ENCODE results near the gene PPP1R12C. TPM values are rescaled to one million over a fixed set of nuclear protein-coding genes. Genes with fewer than 3 reads are reported as not detected.

Gene PPP1R12C
- total and polyA plus RNA-seq, 2 experiments from 2014 or later = 16.4 to 66.9 TPM

DNA sequence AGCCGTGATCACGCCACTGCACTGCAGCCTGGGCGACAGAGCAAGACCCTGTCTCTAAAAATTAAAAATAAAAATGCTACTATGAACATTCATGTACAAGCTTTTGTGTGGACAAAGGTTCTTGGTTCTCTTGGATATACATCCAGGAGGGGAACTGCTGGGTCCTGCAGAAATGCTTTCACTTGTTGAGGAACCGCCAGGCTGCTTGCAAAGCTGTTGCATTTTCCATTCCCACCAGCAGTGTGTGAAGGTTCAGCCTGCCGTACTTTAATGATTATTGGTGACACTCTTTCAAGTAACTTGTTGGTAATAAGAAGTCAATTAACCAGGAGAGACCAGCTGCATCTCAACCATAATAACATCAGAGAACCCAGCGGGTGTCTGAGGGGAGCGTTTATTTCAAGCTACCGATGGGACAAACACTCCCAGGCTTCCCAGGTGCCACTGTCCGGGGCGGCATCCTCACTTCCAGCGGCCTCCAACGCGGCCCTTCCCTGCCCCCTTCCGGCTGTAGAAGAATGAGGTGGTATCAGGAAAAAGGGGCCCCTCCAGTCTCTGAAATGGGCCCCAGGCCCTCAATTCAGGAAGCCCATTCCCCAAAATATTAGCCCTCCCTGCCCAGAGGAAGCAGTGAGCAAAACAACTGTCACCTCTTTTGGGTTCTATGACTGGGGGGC lies 15.2 kb upstream of the PPP1R12C start:
- no peak overlapping the region for H2AFZ ChIP-seq
- in situ Hi-C loops (cut with MboI) = loop anchor here (25.0 kb wide), 1 partner anchor 505 kb away; the partner anchor contains the start of genes CCDC106, ZNF580 and ZNF581
- H3K27ac ChIP-seq = no peak overlapping the region
- H3K79me2 ChIP-seq (ENCODE audit: insufficient read depth) = no peaks in the 10 kb centered on the region
- no peaks in the 10 kb centered on the region for H3K36me3 ChIP-seq (ENCODE audit: low read depth)
- no peak overlapping the region for H3K9ac ChIP-seq
- TF ChIP-seq EZH2phosphoT487 (IDR thresholded peaks at IDR 0.05; ENCODE audit: insufficient read depth, low read depth) (no peak), EZH2 (IDR thresholded peaks at IDR 0.05; ENCODE audit: insufficient read depth, poor library complexity, severe bottlenecking) (no peak)
- H3K4me3 ChIP-seq = no peak overlapping the region
- no peak overlapping the region for H3K4me2 ChIP-seq (ENCODE audit: unreplicated experiment)
- DNase-seq = peak; percentile 38
- no peaks in the 10 kb centered on the region for H3K4me1 ChIP-seq (ENCODE audit: insufficient read depth)
- 47 to 50% methylated on average over 14 of the region's 14 CpGs for WGBS, 2 experiments (ENCODE audit: low coverage in 1 of 2, low lambda C conversion rate in 2 of 2, missing lambda C conversion rate in 2 of 2)
- H3K9me2 ChIP-seq (ENCODE audit: insufficient read depth) = no peaks in the 10 kb centered on the region
- H3K9me3 ChIP-seq (ENCODE audit: low read depth) = no peaks in the 10 kb centered on the region
- no peaks in the 10 kb centered on the region for H3F3A ChIP-seq (ENCODE audit: insufficient read depth)
- no peaks in the 10 kb centered on the region for H4K20me1 ChIP-seq (ENCODE audit: insufficient read depth)
- H3K27me3 ChIP-seq (replicated peaks; ENCODE audit: insufficient read depth) = peaks cover 4% of the 10 kb centered on the region; the same call in 1 of the 2 replicates

DNA sequence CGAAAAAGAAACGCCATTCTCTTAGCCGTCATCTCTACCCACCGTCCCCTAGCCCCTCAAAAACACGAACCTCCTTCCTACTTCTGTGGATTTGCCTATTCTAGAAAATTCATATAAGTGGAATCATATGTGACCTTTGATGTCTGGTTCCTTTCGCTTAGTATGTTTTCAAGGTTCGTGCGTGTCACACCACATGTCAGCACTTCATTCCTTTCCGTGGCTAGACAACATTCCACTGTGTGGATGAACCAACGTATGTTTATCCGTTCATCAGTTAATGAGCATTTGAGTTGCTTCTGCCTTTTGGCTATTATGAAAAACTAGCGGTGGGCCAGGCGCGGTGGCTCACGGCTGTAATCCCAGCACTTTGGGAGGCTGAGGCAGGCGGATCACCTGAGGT lies 14.0 kb upstream of the PPP1R12C start:
- Histone ChIP-seq H3K79me2 (ENCODE audit: insufficient read depth) (no peaks in the 10 kb centered on the region), H3K36me3 (ENCODE audit: low read depth) (no peaks in the 10 kb centered on the region), H3K4me1 (ENCODE audit: insufficient read depth) (no peaks in the 10 kb centered on the region), H3F3A (ENCODE audit: insufficient read depth) (no peaks in the 10 kb centered on the region), H3K4me2 (ENCODE audit: unreplicated experiment) (no peak overlapping the region), H3K27me3 (replicated peaks; ENCODE audit: insufficient read depth) (peaks cover 4% of the 10 kb centered on the region; the same call in 1 of the 2 replicates), H3K9me2 (ENCODE audit: insufficient read depth) (no peaks in the 10 kb centered on the region), H2AFZ (no peak overlapping the region), H3K27ac (no peak overlapping the region), H3K4me3 (no peak overlapping the region), H3K9ac (no peak overlapping the region), H3K9me3 (ENCODE audit: low read depth) (no peaks in the 10 kb centered on the region), H4K20me1 (ENCODE audit: insufficient read depth) (no peaks in the 10 kb centered on the region)
- peak; percentile 37 for DNase-seq
- in situ Hi-C loops (cut with MboI) = loop anchor here (25.0 kb wide), 1 partner anchor 506 kb away; the partner anchor contains the start of genes CCDC106, ZNF580 and ZNF581
- WGBS, 2 experiments (ENCODE audit: low coverage in 1 of 2, low lambda C conversion rate in 2 of 2, missing lambda C conversion rate in 2 of 2) = 33 to 37% methylated on average over 16 of the region's 16 CpGs
- TF ChIP-seq EZH2phosphoT487 (IDR thresholded peaks at IDR 0.05; ENCODE audit: insufficient read depth, low read depth) (no peak), EZH2 (IDR thresholded peaks at IDR 0.05; ENCODE audit: insufficient read depth, poor library complexity, severe bottlenecking) (no peak)

DNA sequence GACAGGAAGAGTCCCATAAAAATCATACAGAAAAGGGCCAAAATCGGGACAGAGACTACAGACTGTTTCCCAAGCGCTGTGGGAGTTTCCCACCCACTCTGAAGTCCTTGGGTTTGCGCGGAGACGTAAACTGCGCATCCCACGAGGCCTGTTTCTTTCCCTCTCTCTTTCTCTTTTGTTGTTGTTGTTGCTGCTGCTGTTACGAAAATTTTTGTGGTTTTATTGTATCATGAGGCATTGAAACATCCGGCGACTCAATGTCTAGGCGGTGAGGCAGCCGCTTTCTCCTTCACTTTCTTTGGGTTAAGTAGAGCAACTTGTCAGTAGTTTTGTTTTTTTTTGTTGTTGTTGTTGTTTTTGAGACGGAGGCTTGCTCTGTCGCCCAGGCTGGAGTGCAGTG lies 1.6 kb upstream of the PPP1R12C start:
- Histone ChIP-seq H3K79me2 (ENCODE audit: insufficient read depth) (peaks cover 30% of the 10 kb centered on the region), H3K4me3 (no peak overlapping the region), H3K4me1 (ENCODE audit: insufficient read depth) (peaks cover 18% of the 10 kb centered on the region), H2AFZ (peak overlapping the region; percentile 92), H3K9me2 (ENCODE audit: insufficient read depth) (no peaks in the 10 kb centered on the region), H3K9ac (no peak overlapping the region), H3F3A (ENCODE audit: insufficient read depth) (no peaks in the 10 kb centered on the region; the same call in 1 of the 2 replicates), H3K27ac (no peak overlapping the region), H3K27me3 (replicated peaks; ENCODE audit: insufficient read depth) (peaks cover 10% of the 10 kb centered on the region; the same call in 1 of the 2 replicates), H3K9me3 (ENCODE audit: low read depth) (no peaks in the 10 kb centered on the region), H3K4me2 (ENCODE audit: unreplicated experiment) (no peak overlapping the region), H3K36me3 (ENCODE audit: low read depth) (no peaks in the 10 kb centered on the region), H4K20me1 (ENCODE audit: insufficient read depth) (no peaks in the 10 kb centered on the region)
- 81 to 83% methylated on average over 14 of the region's 14 CpGs for WGBS, 2 experiments (ENCODE audit: low coverage in 1 of 2, low lambda C conversion rate in 2 of 2, missing lambda C conversion rate in 2 of 2)
- DNase-seq = no peak
- TF ChIP-seq EZH2phosphoT487 (IDR thresholded peaks at IDR 0.05; ENCODE audit: insufficient read depth, low read depth) (no peak), EZH2 (IDR thresholded peaks at IDR 0.05; ENCODE audit: insufficient read depth, poor library complexity, severe bottlenecking) (no peak)
- in situ Hi-C loops (cut with MboI) = no loop called here

DNA sequence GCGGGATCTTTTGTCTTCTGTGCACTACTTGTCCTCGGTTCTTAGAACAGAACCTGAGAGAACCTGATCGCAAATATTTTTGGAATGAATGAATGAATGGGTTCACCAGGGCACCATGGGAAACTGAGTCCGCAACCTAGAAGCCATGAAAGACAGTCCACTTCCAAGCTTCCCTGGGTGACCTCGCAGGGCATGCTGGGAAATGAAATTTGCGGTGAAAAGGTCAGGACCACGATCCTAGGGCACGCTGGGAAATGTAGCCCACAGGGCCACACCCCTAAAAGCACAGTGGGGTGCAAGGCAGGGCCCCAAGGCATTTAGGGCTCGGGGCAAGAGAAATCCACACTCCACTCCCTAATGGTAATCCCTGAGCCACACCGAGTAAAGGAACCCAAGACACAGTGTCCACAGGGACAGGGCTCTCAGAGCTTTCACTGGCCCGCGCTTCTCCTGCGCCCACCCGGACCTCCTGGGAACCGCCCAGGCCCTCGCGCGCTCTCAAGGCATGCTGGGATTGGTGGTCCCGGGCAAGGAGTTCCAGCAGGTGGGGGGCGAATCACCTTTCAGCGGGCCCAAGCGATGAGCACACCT lies 1.1 kb upstream of the PPP1R12C start:
- Histone ChIP-seq H3K27me3 (replicated peaks; ENCODE audit: insufficient read depth) (0 out of 2 replicates have a peak, but pooled peaks cover 6% of the 10 kb centered on the region), H2AFZ (peak overlapping the region; percentile 92), H3K4me3 (peak overlapping the region; percentile 74), H3K79me2 (ENCODE audit: insufficient read depth) (peaks cover 36% of the 10 kb centered on the region), H3K36me3 (ENCODE audit: low read depth) (no peaks in the 10 kb centered on the region), H4K20me1 (ENCODE audit: insufficient read depth) (no peaks in the 10 kb centered on the region), H3K4me2 (ENCODE audit: unreplicated experiment) (peak overlapping the region; percentile 80), H3K4me1 (ENCODE audit: insufficient read depth) (peaks cover 20% of the 10 kb centered on the region), H3K27ac (peak overlapping the region; percentile 76), H3K9me2 (ENCODE audit: insufficient read depth) (no peaks in the 10 kb centered on the region), H3F3A (ENCODE audit: insufficient read depth) (no peaks in the 10 kb centered on the region; the same call in 1 of the 2 replicates), H3K9ac (peak overlapping the region; percentile 78), H3K9me3 (ENCODE audit: low read depth) (no peaks in the 10 kb centered on the region)
- DNase-seq = peak; percentile 34
- TF ChIP-seq EZH2 (IDR thresholded peaks at IDR 0.05; ENCODE audit: insufficient read depth, poor library complexity, severe bottlenecking) (no peak), EZH2phosphoT487 (IDR thresholded peaks at IDR 0.05; ENCODE audit: insufficient read depth, low read depth) (no peak)
- in situ Hi-C loops (cut with MboI) = no loop called here
- WGBS, 2 experiments (ENCODE audit: low coverage in 1 of 2, low lambda C conversion rate in 2 of 2, missing lambda C conversion rate in 2 of 2) = 19 to 23% methylated on average over 22 of the region's 22 CpGs

All from GM23248 (cell line).